Left lobe of liver (tissue), 2 donors: ENCODE measurements around the gene ALX4. TPM values are rescaled to one million over a fixed set of nuclear protein-coding genes. Genes with fewer than 3 reads are reported as not detected.
A peak's percentile ranks its signal among the peaks of the same experiment; 100 is the strongest.

Experiments
- ATAC-seq: fragments of 200-7000 bp; cut with Tn5 transposase; one replicate; pipeline ENCODE4 v1.9.1; 2020; ENCODE audit warnings: mild to moderate bottlenecking, moderate library complexity
- DNase-seq: peaks from one replicate; pipeline ENCODE4 v3.0.0-alpha.2; 2020; ENCODE audit warnings: low spot score
- total RNA-seq: library from RNA; stranded (reverse); gene quantifications from one replicate; pipeline ENCODE4 v1.2.1, GENCODE V29; 2021
- donor health status: DM: no; HTN: no; CAD: no; lungs with moderate emphysema.
- donor health status: DM: no; HTN: yes; CAD: no.

The ALX4 gene
- total RNA-seq, 1 donor from 2014 or later: not detected

- ATAC-seq: peak; percentile 41
- no peak for DNase-seq
These were observed 5.6 kb downstream of the ALX4 start for GRCh38 chr11:44304091-44305025.

GRCh38 chr11:44303401-44303938, 6.5 kb downstream of the ALX4 start:
- ATAC-seq (no peak), DNase-seq (no peak)

- no peak for ATAC-seq
- no peak for DNase-seq
These were observed 8.2 kb downstream of the ALX4 start for GRCh38 chr11:44301564-44302271.

- ATAC-seq (no peak), DNase-seq (no peak)
These were observed 8.9 kb downstream of the ALX4 start for GRCh38 chr11:44300844-44301563.

- DNase-seq: no peak
- no peak for ATAC-seq
These were observed 11.1 kb downstream of the ALX4 start for GRCh38 chr11:44298862-44299261.

- DNase-seq: no peak
- no peak for ATAC-seq
These were observed 19.7 kb downstream of the ALX4 start for GRCh38 chr11:44290208-44290607.

GRCh38 chr11:44288133-44288526, 21.8 kb downstream of the ALX4 start:
- DNase-seq (no peak), ATAC-seq (no peak)

- DNase-seq: no peak
- no peak for ATAC-seq
These were observed 23.0 kb downstream of the ALX4 start for GRCh38 chr11:44286911-44287310.

- peak; percentile 67 for DNase-seq
- peak; percentile 97 for ATAC-seq
These were observed 23.6 kb downstream of the ALX4 start for GRCh38 chr11:44286268-44286880.

GRCh38 chr11:44285756-44286155, 24.2 kb downstream of the ALX4 start:
- DNase-seq (no peak), ATAC-seq (no peak)

GRCh38 chr11:44282620-44283019, 27.3 kb downstream of the ALX4 start:
- ATAC-seq (no peak), DNase-seq (no peak)

- ATAC-seq (no peak), DNase-seq (no peak)
These were observed 28.8 kb downstream of the ALX4 start for GRCh38 chr11:44281151-44281550.

GRCh38 chr11:44280257-44280656, 29.7 kb downstream of the ALX4 start:
- DNase-seq: no peak
- no peak for ATAC-seq

GRCh38 chr11:44279483-44279882, 30.5 kb downstream of the ALX4 start:
- ATAC-seq (no peak), DNase-seq (no peak)

GRCh38 chr11:44277196-44278090, 32.5 kb downstream of the ALX4 start:
- ATAC-seq (no peak), DNase-seq (no peak)

- ATAC-seq (no peak), DNase-seq (no peak)
These were observed 33.9 kb downstream of the ALX4 start for GRCh38 chr11:44275961-44276550.

- DNase-seq: no peak
- no peak for ATAC-seq
These were observed 34.7 kb downstream of the ALX4 start for GRCh38 chr11:44275241-44275640.

- no peak for DNase-seq
- ATAC-seq: no peak
These were observed 35.5 kb downstream of the ALX4 start for GRCh38 chr11:44274404-44274803.

- ATAC-seq: no peak
- DNase-seq: no peak
These were observed 38.7 kb downstream of the ALX4 start for GRCh38 chr11:44271286-44271685.
